Activated CD4-positive, alpha-beta T cell treated with anti-CD3 and anti-CD28 coated beads, Interleukin-2, amount 50 U/mL, for 16 hours (primary cell): Measurements from ENCODE around the gene SPACA6.
"Not testable (repeated sequence)": the region's sequence is repeated elsewhere in the genome, so short reads cannot be mapped to it uniquely, and the experiment has no call there.

Experiments
- DNase-seq: peaks from one replicate; pipeline ENCODE4 v3.0.0-alpha.2; 2020

SPACA6 gene

GRCh38 chr19:51706885-51707284, 13.8 kb downstream of the SPACA6 start:
- no peak for DNase-seq

GRCh38 chr19:51708811-51709210, 15.7 kb downstream of the SPACA6 start:
- DNase-seq = no peak

- DNase-seq = no peak
These were observed 16.4 kb downstream of the SPACA6 start for GRCh38 chr19:51709575-51709974.

GRCh38 chr19:51710163-51710562, 17.0 kb downstream of the SPACA6 start:
- DNase-seq = no peak

- DNase-seq = no peak
These were observed 18.6 kb downstream of the SPACA6 start for GRCh38 chr19:51711702-51712101.

- DNase-seq = no peak
These were observed 19.4 kb downstream of the SPACA6 start for GRCh38 chr19:51712461-51713081.

GRCh38 chr19:51713319-51714285, 20.5 kb downstream of the SPACA6 start:
- DNase-seq = no peak

- no peak for DNase-seq
These were observed 21.7 kb downstream of the SPACA6 start for GRCh38 chr19:51714848-51715247.

- DNase-seq = no peak
These were observed 22.7 kb downstream of the SPACA6 start for GRCh38 chr19:51715850-51716249.

- no peak for DNase-seq
These were observed 23.8 kb downstream of the SPACA6 start for GRCh38 chr19:51716925-51717324.

GRCh38 chr19:51719251-51719988, 26.3 kb downstream of the SPACA6 start:
- no peak for DNase-seq

GRCh38 chr19:51721905-51722304, 28.8 kb downstream of the SPACA6 start:
- no peak for DNase-seq

GRCh38 chr19:51722492-51722891, 29.4 kb downstream of the SPACA6 start:
- no peak for DNase-seq

GRCh38 chr19:51724543-51724942, 31.4 kb downstream of the SPACA6 start:
- DNase-seq = no peak

GRCh38 chr19:51726049-51726448, 32.9 kb downstream of the SPACA6 start:
- no peak for DNase-seq

GRCh38 chr19:51727349-51727880, 34.3 kb downstream of the SPACA6 start:
- no peak for DNase-seq

- no peak for DNase-seq
These were observed 36.7 kb downstream of the SPACA6 start for GRCh38 chr19:51729781-51730180.

- no peak for DNase-seq
These were observed 40.8 kb downstream of the SPACA6 start for GRCh38 chr19:51733742-51734522.

- DNase-seq = no peak
These were observed 42.8 kb downstream of the SPACA6 start for GRCh38 chr19:51735759-51736449.

- no peak for DNase-seq
These were observed 44.3 kb downstream of the SPACA6 start for GRCh38 chr19:51737389-51737788.

GRCh38 chr19:51737924-51738323, 44.8 kb downstream of the SPACA6 start:
- no peak for DNase-seq

- not testable (repeated sequence) for DNase-seq
These were observed 45.4 kb downstream of the SPACA6 start for GRCh38 chr19:51738523-51738922.
